Activated T-cell treated with anti-CD3 and anti-CD28 coated beads, Interleukin-2, amount 50 U/mL, for 4 hours (primary cell): ENCODE measurements around the gene SAMSN1. TPM values are rescaled to one million over a fixed set of nuclear protein-coding genes. Genes with fewer than 3 reads are reported as not detected.
"Not testable (repeated sequence)": the region's sequence is repeated elsewhere in the genome, so short reads cannot be mapped to it uniquely, and the experiment has no call there.

Source experiments
- ATAC-seq, 2 donors: fragments of 200-7000 bp; cut with Tn5 transposase; one replicate each; pipeline ENCODE4 v1.10.0; 2021
- DNase-seq: peaks from one replicate; pipeline ENCODE4 v3.0.0-alpha.2; 2020
- H3K27me3 Mint-ChIP-seq: one replicate; pipeline ENCODE4 v1.8.0; 2021; ENCODE audit warnings: low read depth, mixed read lengths
- H3K36me3 Mint-ChIP-seq: one replicate; pipeline ENCODE4 v1.8.0; 2022; ENCODE audit warnings: mixed read lengths; ENCODE audit not compliant: insufficient read depth
- H3K4me1 Mint-ChIP-seq: one replicate; pipeline ENCODE4 v1.8.0; 2021; ENCODE audit warnings: low read depth, mixed read lengths
- H3K4me3 Mint-ChIP-seq: one replicate; pipeline ENCODE4 v1.8.0; 2021; ENCODE audit warnings: mild to moderate bottlenecking, moderate library complexity, mixed read lengths
- H3K9me3 Mint-ChIP-seq: one replicate; pipeline ENCODE4 v1.8.0; 2021; ENCODE audit warnings: mixed read lengths
- total RNA-seq, 3 donors: library from RNA; stranded (reverse); gene quantifications; one replicate each; pipeline ENCODE4 v1.2.1, GENCODE V29; 2021

The SAMSN1 gene
- total RNA-seq, 3 donors from 2014 or later = 54.0 to 107 (median 73.5) TPM

- H3K4me1 Mint-ChIP-seq = peaks cover 71% of the 10 kb centered on the region
- H3K4me3 Mint-ChIP-seq = peak overlapping the region; percentile 45
- H3K9me3 Mint-ChIP-seq = no peaks in the 10 kb centered on the region
- H3K36me3 Mint-ChIP-seq = peaks cover 22% of the 10 kb centered on the region
- DNase-seq (no peak), ATAC-seq (no peak)
- no peaks in the 10 kb centered on the region for H3K27me3 Mint-ChIP-seq
Measured at GRCh38 chr21:14528815-14529214, 17.3 kb downstream of the SAMSN1 start.

GRCh38 chr21:14527696-14528652, 18.1 kb downstream of the SAMSN1 start:
- no peaks in the 10 kb centered on the region for H3K27me3 Mint-ChIP-seq
- no peaks in the 10 kb centered on the region for H3K9me3 Mint-ChIP-seq
- ATAC-seq = peak; percentile 29 to 39

GRCh38 chr21:14526836-14527695, 19.0 kb downstream of the SAMSN1 start:
- Mint-ChIP-seq H3K27me3 (no peaks in the 10 kb centered on the region), H3K36me3 (peaks cover 24% of the 10 kb centered on the region), H3K4me3 (peak overlapping the region; percentile 62), H3K9me3 (no peaks in the 10 kb centered on the region), H3K4me1 (peaks cover 74% of the 10 kb centered on the region)
- DNase-seq (no peak), ATAC-seq (peak in 1 of 2 donors; percentile 6)

More at GRCh38 chr21:14527696-14528652, 18.1 kb downstream of the SAMSN1 start:
- no peak for DNase-seq
- Mint-ChIP-seq H3K36me3 (peaks cover 24% of the 10 kb centered on the region), H3K4me1 (peaks cover 72% of the 10 kb centered on the region), H3K4me3 (peak overlapping the region; percentile 62)

GRCh38 chr21:14526199-14526598, 19.9 kb downstream of the SAMSN1 start:
- ATAC-seq (no peak), DNase-seq (no peak)
- Mint-ChIP-seq H3K36me3 (peaks cover 25% of the 10 kb centered on the region), H3K9me3 (no peaks in the 10 kb centered on the region), H3K4me1 (peaks cover 73% of the 10 kb centered on the region), H3K4me3 (peak overlapping the region; percentile 62), H3K27me3 (no peaks in the 10 kb centered on the region)

GRCh38 chr21:14523234-14523633, 22.9 kb downstream of the SAMSN1 start:
- Mint-ChIP-seq H3K9me3 (no peaks in the 10 kb centered on the region), H3K27me3 (no peaks in the 10 kb centered on the region), H3K4me1 (peaks cover 63% of the 10 kb centered on the region), H3K36me3 (peaks cover 23% of the 10 kb centered on the region), H3K4me3 (peak overlapping the region; percentile 59)
- ATAC-seq = peak; percentile 87
- peak; percentile 32 for DNase-seq

- DNase-seq = no peak
- H3K9me3 Mint-ChIP-seq = no peaks in the 10 kb centered on the region
- peaks cover 65% of the 10 kb centered on the region for H3K4me1 Mint-ChIP-seq
- ATAC-seq = no peak
- H3K36me3 Mint-ChIP-seq = peaks cover 28% of the 10 kb centered on the region
- no peaks in the 10 kb centered on the region for H3K27me3 Mint-ChIP-seq
- peak overlapping the region; percentile 59 for H3K4me3 Mint-ChIP-seq
Measured at GRCh38 chr21:14522736-14523135, 23.4 kb downstream of the SAMSN1 start.

GRCh38 chr21:14520535-14520934, 25.6 kb downstream of the SAMSN1 start:
- Mint-ChIP-seq H3K4me3 (peak overlapping the region; percentile 8), H3K27me3 (no peaks in the 10 kb centered on the region), H3K4me1 (peaks cover 54% of the 10 kb centered on the region), H3K36me3 (peaks cover 46% of the 10 kb centered on the region), H3K9me3 (no peaks in the 10 kb centered on the region)
- no peak for ATAC-seq
- no peak for DNase-seq

GRCh38 chr21:14519000-14519399, 27.1 kb downstream of the SAMSN1 start:
- Mint-ChIP-seq H3K36me3 (peaks cover 55% of the 10 kb centered on the region), H3K4me3 (no peak overlapping the region), H3K27me3 (no peaks in the 10 kb centered on the region), H3K9me3 (no peaks in the 10 kb centered on the region), H3K4me1 (peaks cover 49% of the 10 kb centered on the region)
- DNase-seq = no peak
- no peak for ATAC-seq

GRCh38 chr21:14513804-14514203, 32.3 kb downstream of the SAMSN1 start:
- Mint-ChIP-seq H3K36me3 (peaks cover 83% of the 10 kb centered on the region), H3K4me1 (peaks cover 31% of the 10 kb centered on the region), H3K27me3 (no peaks in the 10 kb centered on the region), H3K4me3 (no peak overlapping the region), H3K9me3 (no peaks in the 10 kb centered on the region)
- peak in 1 of 2 donors; percentile 18 for ATAC-seq
- no peak for DNase-seq

GRCh38 chr21:14506859-14507457, 39.2 kb downstream of the SAMSN1 start:
- Mint-ChIP-seq H3K36me3 (peaks cover 94% of the 10 kb centered on the region), H3K4me1 (peaks cover 48% of the 10 kb centered on the region)
- not testable (repeated sequence) for ATAC-seq, H3K27me3 Mint-ChIP-seq, H3K4me3 Mint-ChIP-seq, H3K9me3 Mint-ChIP-seq, DNase-seq

GRCh38 chr21:14500873-14501272, 45.2 kb downstream of the SAMSN1 start:
- peaks cover 77% of the 10 kb centered on the region for H3K36me3 Mint-ChIP-seq

GRCh38 chr21:14499316-14499715, 46.8 kb downstream of the SAMSN1 start:
- DNase-seq (no peak), ATAC-seq (no peak)
- Mint-ChIP-seq H3K4me3 (no peak overlapping the region), H3K27me3 (no peaks in the 10 kb centered on the region), H3K9me3 (peaks cover 3% of the 10 kb centered on the region), H3K36me3 (peaks cover 78% of the 10 kb centered on the region), H3K4me1 (peaks cover 15% of the 10 kb centered on the region)

More at GRCh38 chr21:14500873-14501272, 45.2 kb downstream of the SAMSN1 start:
- no peaks in the 10 kb centered on the region for H3K9me3 Mint-ChIP-seq
- peaks cover 27% of the 10 kb centered on the region for H3K4me1 Mint-ChIP-seq
- no peaks in the 10 kb centered on the region for H3K27me3 Mint-ChIP-seq
- ATAC-seq (no peak), DNase-seq (no peak)
- no peak overlapping the region for H3K4me3 Mint-ChIP-seq

GRCh38 chr21:14497825-14498224, 48.3 kb downstream of the SAMSN1 start:
- Mint-ChIP-seq H3K4me1 (peaks cover 15% of the 10 kb centered on the region), H3K9me3 (peaks cover 3% of the 10 kb centered on the region), H3K4me3 (no peak overlapping the region), H3K36me3 (peaks cover 74% of the 10 kb centered on the region), H3K27me3 (no peaks in the 10 kb centered on the region)
- DNase-seq = no peak
- no peak for ATAC-seq

GRCh38 chr21:14495075-14495474, 51.0 kb downstream of the SAMSN1 start:
- no peaks in the 10 kb centered on the region for H3K27me3 Mint-ChIP-seq
- no peak overlapping the region for H3K4me3 Mint-ChIP-seq
- ATAC-seq (no peak), DNase-seq (no peak)
- H3K36me3 Mint-ChIP-seq = peaks cover 62% of the 10 kb centered on the region
- H3K9me3 Mint-ChIP-seq = peaks cover 3% of the 10 kb centered on the region
- peaks cover 16% of the 10 kb centered on the region for H3K4me1 Mint-ChIP-seq
